GM19193 (cell line): ENCODE measurements around the gene ACP1.
A peak's percentile ranks its signal among the peaks of the same experiment; 100 is the strongest.

ENCODE experiments used
- POLR2A ChIP-seq: IDR thresholded peaks from 4 replicates; pipeline ENCODE4 v1.6.1; 2011; ENCODE audit not compliant: insufficient read depth, insufficient read length; ENCODE audit errors: extremely low read depth

ACP1 gene

GRCh38 chr2:264493-265468, at the start of gene ACP1:
TSS of gene ACP1 (plus strand) at chr2:264947. CDS start at chr2:264965, 18 bp downstream.
- peak; percentile 95 for TF ChIP-seq POLR2A

GRCh38 chr2:216068-216467, 48.7 kb upstream of the ACP1 start:
- TF ChIP-seq POLR2A, result no peak

GRCh38 chr2:223451-223850, 41.3 kb upstream of the ACP1 start:
- TF ChIP-seq POLR2A, result no peak

GRCh38 chr2:223971-224760, 40.6 kb upstream of the ACP1 start:
- TF ChIP-seq POLR2A, result no peak

GRCh38 chr2:228115-228514, 36.6 kb upstream of the ACP1 start:
- TF ChIP-seq POLR2A, result no peak

GRCh38 chr2:228518-229278, 36.0 kb upstream of the ACP1 start:
- TF ChIP-seq POLR2A, result no peak

GRCh38 chr2:231521-232185, 33.1 kb upstream of the ACP1 start:
- no peak for TF ChIP-seq POLR2A

- no peak for TF ChIP-seq POLR2A
These were observed 31.7 kb upstream of the ACP1 start for GRCh38 chr2:233030-233429.

GRCh38 chr2:234421-234820, 30.3 kb upstream of the ACP1 start:
- no peak for TF ChIP-seq POLR2A

- TF ChIP-seq POLR2A, result no peak
These were observed 27.7 kb upstream of the ACP1 start for GRCh38 chr2:236993-237539.

GRCh38 chr2:237878-238277, 26.9 kb upstream of the ACP1 start:
- no peak for TF ChIP-seq POLR2A

GRCh38 chr2:238431-238830, 26.3 kb upstream of the ACP1 start:
- no peak for TF ChIP-seq POLR2A

- TF ChIP-seq POLR2A, result no peak
These were observed 25.9 kb upstream of the ACP1 start for GRCh38 chr2:238869-239268.

- TF ChIP-seq POLR2A, result no peak
These were observed 20.2 kb upstream of the ACP1 start for GRCh38 chr2:244547-244946.
